OCI-LY7 (cell line): ENCODE data around the gene MAPK12.

Source experiments
- EZH2phosphoT487 ChIP-seq: fragments of 200-600 bp; sonication (generic); IDR thresholded peaks from 2 replicates; pipeline ENCODE4 v1.6.1; 2018; ENCODE audit warnings: low read depth, borderline replicate concordance, mild to moderate bottlenecking, mixed run types, antibody characterized with exemption, low read length, moderate library complexity, mixed read lengths
- TF ChIP-seq, protein P1 (sequence below): fragments of 200-600 bp; sonication (generic); conservative IDR thresholded peaks from 2 replicates; pipeline ENCODE4 v1.5.1; 2014; ENCODE audit warnings: mild to moderate bottlenecking, antibody characterized with exemption, low read length, moderate library complexity, mixed read lengths

DNA sequence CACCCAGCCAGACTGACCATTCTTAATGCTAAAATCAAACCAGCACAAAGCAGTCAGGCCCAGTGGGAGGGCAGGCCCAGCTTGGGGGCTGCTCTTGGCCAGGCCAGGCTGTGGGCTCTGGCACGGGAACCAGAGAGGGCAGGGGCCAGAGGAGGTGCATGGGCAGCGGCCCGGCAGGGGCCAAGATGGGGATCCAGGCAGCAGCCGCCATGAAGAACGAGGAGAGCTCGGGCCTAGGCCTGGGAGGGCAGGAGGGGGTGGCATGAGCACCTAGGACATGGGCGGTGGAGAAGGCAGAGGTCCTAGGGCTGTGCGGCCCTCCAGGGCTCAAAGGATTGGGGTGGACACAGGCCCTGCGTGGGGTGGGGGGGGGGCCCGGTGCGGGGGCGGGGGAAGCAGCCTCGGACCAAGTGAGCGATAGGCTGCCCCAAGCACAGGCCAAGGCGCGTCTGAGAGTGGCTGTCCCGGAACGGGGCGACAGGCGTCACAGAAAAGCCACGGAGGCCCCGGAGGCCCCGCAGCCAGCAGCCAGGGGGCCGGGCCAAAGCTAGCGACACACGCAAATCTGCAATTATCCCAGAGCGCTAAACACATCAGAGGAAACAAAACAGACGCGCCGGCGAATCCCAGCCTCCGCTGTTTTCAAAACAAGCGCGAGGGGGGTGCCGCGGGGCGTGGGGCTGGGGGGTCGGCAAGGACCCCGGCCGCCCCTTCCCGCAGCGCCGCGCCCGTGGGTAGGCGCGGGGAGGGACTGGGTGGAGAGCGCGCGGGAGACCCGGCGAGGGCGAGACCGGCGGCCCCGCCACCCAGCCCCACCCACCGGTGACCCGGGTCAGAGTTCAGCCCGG lies 37.7 kb upstream of the MAPK12 start:
- TF ChIP-seq, protein P1, sequence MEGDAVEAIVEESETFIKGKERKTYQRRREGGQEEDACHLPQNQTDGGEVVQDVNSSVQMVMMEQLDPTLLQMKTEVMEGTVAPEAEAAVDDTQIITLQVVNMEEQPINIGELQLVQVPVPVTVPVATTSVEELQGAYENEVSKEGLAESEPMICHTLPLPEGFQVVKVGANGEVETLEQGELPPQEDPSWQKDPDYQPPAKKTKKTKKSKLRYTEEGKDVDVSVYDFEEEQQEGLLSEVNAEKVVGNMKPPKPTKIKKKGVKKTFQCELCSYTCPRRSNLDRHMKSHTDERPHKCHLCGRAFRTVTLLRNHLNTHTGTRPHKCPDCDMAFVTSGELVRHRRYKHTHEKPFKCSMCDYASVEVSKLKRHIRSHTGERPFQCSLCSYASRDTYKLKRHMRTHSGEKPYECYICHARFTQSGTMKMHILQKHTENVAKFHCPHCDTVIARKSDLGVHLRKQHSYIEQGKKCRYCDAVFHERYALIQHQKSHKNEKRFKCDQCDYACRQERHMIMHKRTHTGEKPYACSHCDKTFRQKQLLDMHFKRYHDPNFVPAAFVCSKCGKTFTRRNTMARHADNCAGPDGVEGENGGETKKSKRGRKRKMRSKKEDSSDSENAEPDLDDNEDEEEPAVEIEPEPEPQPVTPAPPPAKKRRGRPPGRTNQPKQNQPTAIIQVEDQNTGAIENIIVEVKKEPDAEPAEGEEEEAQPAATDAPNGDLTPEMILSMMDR, result no peak
- TF ChIP-seq EZH2phosphoT487, result no peak
